GM15510 (cell line): ENCODE results near the gene SMCP.

ENCODE experiments used
- POLR2A ChIP-seq: IDR thresholded peaks from 3 replicates; pipeline ENCODE4 v1.6.1; 2011; ENCODE audit warnings: borderline replicate concordance; ENCODE audit not compliant: insufficient read length; ENCODE audit errors: extremely low read depth

The SMCP gene, protein sequence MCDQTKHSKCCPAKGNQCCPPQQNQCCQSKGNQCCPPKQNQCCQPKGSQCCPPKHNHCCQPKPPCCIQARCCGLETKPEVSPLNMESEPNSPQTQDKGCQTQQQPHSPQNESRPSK

DNA sequence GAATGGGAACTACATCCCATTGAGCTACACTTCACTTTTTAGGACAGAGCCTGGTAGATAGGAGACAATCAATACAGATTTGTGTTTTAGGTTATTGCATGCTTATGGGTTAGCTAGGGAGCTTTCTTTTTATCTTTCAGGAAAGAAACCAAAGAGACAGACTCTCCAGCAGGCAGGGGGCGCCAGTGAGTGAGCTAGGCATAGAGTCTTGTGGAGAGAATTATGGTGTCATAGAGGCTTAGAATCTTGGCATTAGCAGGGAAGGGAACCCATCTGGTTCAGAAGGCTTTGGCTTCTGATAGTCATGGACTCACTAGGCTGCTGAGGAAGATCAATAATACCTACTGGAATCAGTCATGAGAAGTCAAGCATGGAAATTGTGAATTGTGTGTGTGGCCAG, at the start of gene SMCP:
Gene SMCP (plus strand): TSS at position 281 of the 400 bp plus-strand sequence. CDS start 6,101 bp downstream, outside the sequence.
- no peak for TF ChIP-seq POLR2A

GRCh38 chr1:152836870-152837269, 41.3 kb upstream of the SMCP start:
- no peak for TF ChIP-seq POLR2A

GRCh38 chr1:152842556-152842955, 35.6 kb upstream of the SMCP start, which contains the start of gene LCE6A:
Gene LCE6A, plus strand, starts transcription at chr1:152842856. Its CDS starts 665 bp downstream, at chr1:152843521.
- no peak for TF ChIP-seq POLR2A

GRCh38 chr1:152855661-152856060, 22.5 kb upstream of the SMCP start:
- no peak for TF ChIP-seq POLR2A

- TF ChIP-seq POLR2A: no peak
Measured at GRCh38 chr1:152858062-152858461, 20.1 kb upstream of the SMCP start.

- no peak for TF ChIP-seq POLR2A
Measured at GRCh38 chr1:152859696-152860095, 18.4 kb upstream of the SMCP start, which contains the start of gene LCE7A. Gene LCE7A, plus strand, starts transcription at chr1:152859996. Its CDS starts 702 bp downstream, at chr1:152860698.

DNA sequence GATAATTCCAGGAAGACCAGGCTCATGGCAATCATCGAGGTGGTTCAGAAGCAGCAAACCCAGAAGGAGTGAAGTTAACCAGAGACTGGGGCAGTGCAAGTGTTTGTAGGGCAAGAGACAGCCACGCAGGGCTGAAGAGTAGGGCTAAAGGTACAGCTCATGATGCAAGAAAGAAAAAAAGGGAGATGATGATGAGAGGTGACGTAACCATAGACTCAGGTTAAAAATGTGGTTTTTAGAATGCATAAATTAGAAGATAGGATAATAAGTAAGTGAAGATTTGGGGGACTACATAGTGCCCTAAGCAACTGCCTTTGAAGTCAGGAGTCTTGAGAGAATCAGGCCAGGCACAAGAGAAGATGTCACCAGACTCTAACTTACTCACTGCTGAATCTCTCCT, 18.0 kb upstream of the SMCP start:
- TF ChIP-seq POLR2A: no peak

DNA sequence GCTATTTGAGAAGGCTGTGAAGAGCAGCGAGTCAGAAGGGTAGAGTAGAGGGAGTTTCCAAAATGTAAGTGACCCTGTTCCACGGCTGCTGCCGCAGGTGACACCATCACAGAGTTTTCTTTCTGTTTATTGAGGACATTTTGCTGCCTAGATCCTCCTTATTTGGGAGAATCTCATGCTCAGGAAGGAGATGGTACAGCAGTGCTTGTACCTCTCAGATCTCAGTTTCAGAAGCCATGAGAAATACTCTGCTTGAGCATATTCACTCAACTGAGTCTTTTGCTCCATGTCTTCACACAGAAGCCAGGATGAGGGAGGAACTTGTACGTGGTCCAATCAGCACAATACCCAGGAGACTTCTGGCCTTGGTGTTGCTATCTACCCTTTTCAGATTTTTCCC, 16.7 kb upstream of the SMCP start:
- TF ChIP-seq POLR2A: no peak

GRCh38 chr1:152864443-152864842, 13.7 kb upstream of the SMCP start:
- TF ChIP-seq POLR2A: no peak

DNA sequence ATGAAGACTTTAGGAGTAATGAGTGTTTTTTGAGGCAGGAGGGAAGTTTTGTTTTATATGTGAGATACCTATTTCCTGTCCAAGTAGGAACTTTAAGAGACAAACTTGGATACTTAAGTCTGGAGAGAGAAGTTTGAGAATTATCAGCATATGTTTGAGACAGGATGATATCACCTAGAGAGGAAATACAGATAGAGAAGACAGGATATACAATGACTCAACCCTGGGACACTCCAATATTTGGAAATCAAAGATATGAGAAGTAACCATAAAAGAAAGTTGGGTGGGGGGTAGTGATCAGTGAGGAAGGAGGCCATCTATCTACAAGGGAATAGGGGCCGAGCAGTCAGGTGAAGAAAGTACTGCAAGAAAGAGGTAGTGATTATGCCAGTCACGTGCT, 11.8 kb upstream of the SMCP start:
- TF ChIP-seq POLR2A: no peak

GRCh38 chr1:152869808-152870419, 8.2 kb upstream of the SMCP start:
- TF ChIP-seq POLR2A: no peak

DNA sequence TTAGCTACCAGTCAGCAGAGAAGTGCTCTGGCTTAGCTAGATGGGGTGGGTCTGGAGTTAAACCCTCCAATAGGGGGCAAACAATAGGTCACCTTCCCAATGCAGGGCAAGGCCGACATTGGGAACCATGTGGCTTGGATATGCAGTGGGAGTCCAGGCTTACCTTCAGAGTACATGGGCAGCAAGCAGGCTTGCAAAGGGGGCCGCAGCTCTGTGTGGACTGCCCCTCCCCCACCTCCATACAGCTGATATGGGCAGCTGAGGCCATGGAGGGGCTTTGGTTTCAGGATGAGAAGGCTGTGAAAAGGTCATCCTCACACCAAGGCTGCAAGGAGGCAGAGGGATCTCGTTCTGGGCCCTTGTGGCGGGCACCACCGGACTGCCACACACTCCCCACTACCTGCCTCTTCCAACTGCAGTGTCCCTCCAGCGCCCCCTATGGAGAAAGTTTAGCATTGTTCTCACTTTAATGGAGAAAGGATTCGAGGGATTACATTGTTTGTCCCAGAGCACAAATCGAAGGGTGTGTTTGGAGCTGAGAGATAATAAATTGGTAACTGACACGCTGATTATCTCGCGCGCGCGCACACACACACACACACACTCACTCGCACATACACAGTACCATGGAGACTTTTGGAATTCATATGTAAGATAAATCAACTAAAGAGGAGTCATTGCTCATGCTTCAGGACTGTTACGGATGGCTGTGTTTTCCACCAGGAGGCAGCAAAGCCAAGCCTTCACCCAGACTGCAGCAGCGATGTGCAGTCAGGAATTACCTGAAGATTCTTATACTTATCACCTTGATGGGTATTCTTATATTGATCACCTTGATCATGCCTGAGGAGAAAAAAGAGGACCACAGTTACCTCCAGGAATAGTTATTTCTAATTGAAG, 7.0 kb upstream of the SMCP start:
- no peak for TF ChIP-seq POLR2A

DNA sequence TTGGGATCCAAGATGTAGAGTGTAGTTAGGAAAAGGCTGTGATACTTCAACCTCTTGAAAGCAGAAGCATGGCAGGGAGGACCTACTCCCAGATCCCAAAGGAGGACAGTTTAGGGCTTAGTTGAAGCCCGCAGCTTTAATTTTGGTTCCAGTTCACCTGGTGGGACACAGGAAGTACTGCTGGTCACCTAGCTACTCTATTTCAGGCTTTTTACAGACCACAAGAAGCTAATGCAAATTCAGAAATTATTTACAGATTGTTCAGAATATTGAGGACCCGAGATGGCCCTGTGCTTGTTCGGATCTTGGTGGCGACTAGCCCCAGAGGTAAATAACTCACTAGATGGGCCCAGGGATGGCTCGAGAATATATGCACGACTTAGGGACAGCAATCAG, 6.4 kb upstream of the SMCP start:
- TF ChIP-seq POLR2A: no peak

DNA sequence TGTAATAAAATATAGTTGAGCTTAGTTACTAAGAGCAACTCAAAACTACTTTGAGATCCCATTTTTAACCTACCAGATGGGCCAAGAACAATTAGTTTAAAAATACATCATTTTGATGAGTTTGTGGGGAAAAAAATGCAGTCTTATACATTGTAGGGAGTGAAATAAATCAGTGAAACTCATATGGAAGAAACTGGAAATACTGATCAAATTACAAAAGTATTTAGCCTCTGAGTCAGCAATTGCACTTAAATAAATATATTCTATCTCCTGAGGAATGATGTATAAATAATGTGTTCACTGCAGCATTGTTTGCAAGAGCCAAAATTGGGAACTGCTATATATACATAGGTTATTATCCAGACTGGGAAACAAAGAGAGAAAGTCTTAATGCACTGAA, 4.6 kb upstream of the SMCP start:
- TF ChIP-seq POLR2A: no peak

- no peak for TF ChIP-seq POLR2A
Measured at GRCh38 chr1:152876827-152877226, 1.3 kb upstream of the SMCP start.
